Adrenal gland (tissue), 5 donors: ENCODE data around the gene TRMT61A.

Experiments
- CTCF ChIP-seq, 6 experiments: fragments of 450-650 bp in 4 of 6; fragments of 200-600 bp in 2 of 6; sonication (generic) in 1 of 6; IDR thresholded peaks; 1 replicate in 5 of 6; 2 replicates in 1 of 6; pipeline versions ENCODE4 v1.5.1 to v1.8.0; 2016 to 2021; ENCODE audit warnings: antibody characterized with exemption in 6 of 6, mild to moderate bottlenecking in 2 of 6, moderate library complexity in 1 of 6
- POLR2A ChIP-seq, 2 donors: fragments of 450-650 bp; IDR thresholded peaks; one replicate each; pipeline ENCODE4 v1.6.1; 2017; ENCODE audit warnings: antibody characterized with exemption in 2 of 2, mild to moderate bottlenecking in 2 of 2, moderate library complexity in 1 of 2
- donor health status: DM: no; HTN: no; CAD: no.

- TF ChIP-seq CTCF (IDR thresholded peaks at IDR 0.05) (no peak), POLR2A (IDR thresholded peaks at IDR 0.05) (no peak)
These were observed 1.8 kb downstream of the TRMT61A start for GRCh38 chr14:103530831-103531230.
